HG02642 (cell line): ENCODE results near the gene ICOSLG.
"Not testable (repeated sequence)": the region's sequence is repeated elsewhere in the genome, so short reads cannot be mapped to it uniquely, and the experiment has no call there.

Source experiments
- ATAC-seq: cut with Tn5 transposase; IDR thresholded peaks from one replicate; pipeline ENCODE4 v1.9.1; 2021; ENCODE audit warnings: mild to moderate bottlenecking; ENCODE audit not compliant: unreplicated experiment, poor library complexity

The ICOSLG gene, protein sequence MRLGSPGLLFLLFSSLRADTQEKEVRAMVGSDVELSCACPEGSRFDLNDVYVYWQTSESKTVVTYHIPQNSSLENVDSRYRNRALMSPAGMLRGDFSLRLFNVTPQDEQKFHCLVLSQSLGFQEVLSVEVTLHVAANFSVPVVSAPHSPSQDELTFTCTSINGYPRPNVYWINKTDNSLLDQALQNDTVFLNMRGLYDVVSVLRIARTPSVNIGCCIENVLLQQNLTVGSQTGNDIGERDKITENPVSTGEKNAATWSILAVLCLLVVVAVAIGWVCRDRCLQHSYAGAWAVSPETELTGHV

DNA sequence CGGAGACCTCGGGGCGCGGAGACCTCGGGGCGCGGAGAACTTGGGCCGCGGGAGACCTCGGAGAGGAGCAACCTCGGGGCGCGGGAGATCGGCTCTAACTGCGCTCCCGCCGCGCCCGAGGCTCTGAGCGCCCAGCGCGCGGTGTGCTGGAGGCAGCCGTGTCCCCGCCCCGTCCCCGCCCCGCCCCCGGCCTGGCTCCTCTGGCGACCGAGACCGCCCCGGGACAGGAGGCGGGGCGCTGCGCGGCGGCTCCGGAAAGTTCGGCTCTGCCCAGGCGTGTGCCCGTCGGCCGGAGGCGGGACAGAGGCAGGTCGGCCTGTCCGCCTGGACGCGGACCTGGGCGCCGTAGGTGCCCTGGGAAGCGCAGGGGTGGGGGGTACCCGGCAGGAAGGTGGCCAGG is at the start of gene ICOSLG:
Gene ICOSLG, minus strand, starts transcription at position 102 of the 400 bp plus-strand sequence. CDS start 126 bp downstream, outside the sequence.
- ATAC-seq, result peak; percentile 42

DNA sequence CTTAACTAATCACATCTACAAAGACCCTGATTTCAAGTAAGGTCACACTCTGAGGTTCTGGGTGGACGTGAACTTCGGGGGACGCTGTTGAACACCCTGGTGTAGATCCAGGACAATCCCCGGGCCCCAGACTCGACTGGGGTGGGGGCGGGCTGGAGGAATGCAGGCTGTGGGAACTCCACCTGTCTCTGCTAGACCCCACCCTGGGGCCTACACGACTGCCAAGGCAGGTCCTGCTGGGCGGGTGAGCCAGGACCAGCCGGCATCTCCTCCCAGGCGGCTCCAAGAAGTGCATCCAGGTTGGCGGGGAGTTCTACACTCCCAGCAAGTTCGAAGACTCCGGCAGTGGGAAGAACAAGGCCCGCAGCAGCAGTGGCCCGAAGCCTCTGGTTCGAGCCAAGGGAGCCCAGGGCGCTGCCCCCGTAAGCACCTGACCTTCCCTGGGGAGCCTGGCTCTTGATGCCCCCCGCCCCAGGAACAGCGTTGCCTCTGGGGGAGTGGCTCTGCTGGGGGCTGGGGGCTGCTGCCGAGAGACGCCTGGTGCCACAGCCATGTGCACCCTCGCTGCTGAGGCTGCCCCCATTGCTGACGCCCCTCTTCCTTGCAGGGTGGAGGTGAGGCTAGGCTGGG is 48.8 kb upstream of the ICOSLG start:
- no peak for ATAC-seq

- no peak for ATAC-seq
These were observed 47.7 kb upstream of the ICOSLG start for GRCh38 chr21:44288251-44289110.

DNA sequence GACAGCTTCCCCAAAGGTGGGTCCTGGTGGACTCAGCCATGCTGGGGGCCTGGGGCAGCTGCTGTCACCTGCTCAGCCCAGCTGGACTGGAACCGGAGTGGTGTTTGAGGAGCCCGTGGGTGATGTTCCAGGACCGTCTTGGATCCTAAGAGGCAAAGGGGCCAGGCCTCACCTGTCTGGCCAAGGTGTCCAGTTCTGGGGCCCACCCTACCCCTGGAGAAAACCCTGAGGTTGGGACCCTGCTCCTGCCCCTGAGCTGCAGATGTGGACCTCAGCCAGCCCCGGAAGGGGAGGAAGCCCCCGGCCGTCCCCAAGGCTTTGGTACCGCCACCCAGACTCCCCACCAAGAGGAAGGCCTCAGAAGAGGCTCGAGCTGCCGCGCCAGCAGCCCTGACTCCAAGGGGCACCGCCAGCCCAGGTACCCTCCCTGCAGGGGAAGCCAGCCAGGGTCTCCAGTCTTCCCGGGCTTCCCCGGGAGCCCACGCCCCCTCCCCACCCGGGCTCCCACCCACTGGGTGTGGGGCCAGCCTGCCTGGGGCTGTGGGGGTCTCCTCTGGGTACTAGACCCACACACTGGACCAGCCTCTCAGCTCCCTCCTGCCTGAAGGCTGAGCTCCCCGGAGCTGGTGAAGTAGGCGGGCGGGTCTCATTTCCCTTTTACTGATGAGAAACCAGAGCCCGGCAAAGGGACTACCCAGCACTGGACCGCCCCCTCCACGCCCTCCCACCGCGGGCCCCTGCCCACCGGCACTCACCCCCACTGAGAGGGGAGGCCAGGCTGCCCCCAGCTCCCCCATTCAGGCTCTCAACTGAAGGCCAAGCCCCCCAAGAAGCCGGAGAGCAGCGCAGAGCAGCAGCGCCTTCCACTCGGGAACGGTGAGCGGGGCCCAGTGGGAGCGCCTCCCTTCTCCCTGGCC is 46.2 kb upstream of the ICOSLG start:
- ATAC-seq, result no peak

DNA sequence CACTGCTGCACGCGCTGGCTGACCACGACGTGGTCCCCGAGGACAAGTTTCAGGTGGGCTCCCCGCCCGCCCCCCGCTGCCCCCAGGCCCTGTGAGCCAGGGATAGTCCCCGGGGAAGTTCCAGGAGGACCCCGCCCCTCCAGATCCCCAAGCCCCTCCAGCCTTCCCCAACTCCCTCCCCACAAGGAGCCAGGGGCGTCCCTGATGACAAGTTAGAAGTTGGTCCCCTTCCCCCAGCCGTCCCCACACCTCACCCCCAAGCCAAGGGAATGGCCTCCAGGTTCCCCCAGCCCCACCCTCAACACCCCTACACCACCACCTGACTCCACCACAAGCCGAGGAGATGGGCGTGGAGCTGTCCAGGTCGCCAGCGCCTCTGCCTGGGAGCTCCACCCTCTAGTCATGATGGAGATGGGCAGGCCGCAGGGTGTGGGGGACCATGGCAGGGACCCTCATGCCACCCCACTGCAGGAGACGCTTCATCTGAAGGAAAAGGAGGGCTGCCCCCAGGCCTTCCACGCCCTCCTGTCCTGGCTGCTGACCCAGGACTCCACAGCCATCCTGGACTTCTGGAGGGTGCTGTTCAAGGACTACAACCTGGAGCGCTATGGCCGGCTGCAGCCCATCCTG is 45.5 kb upstream of the ICOSLG start:
- no peak for ATAC-seq

DNA sequence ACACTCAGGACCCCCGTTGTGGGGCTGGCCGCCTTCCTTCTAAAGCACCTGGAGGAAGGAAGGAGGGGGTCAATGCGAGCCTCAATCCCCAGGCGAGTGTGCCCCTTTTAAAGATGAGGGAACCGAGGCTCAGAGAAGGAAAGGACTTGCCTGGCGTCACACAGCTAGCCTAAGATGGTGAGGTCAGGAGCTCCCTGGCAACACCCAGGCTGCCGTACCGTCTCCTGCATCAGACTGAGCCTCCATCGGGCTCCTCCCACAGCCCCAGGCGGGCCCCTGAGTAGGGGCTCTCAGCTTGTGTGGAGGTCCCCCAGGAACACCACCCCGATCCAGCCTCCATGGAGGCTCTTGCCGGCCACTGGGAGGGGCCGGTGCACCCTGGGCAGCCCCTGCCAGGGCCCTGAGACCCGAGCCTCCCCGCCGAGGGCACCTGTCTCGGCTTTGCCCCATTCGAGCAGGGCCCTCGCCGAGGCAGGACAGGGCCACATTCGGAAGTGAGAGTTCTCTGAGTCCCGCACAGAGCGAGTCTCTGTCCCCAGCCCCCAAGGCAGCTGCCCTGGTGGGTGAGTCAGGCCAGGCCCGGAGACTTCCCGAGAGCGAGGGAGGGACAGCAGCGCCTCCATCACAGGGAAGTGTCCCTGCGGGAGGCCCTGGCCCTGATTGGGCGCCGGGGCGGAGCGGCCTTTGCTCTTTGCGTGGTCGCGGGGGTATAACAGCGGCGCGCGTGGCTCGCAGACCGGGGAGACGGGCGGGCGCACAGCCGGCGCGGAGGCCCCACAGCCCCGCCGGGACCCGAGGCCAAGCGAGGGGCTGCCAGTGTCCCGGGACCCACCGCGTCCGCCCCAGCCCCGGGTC is 44.6 kb upstream of the ICOSLG start, which contains the start of gene AIRE:
Gene AIRE, plus strand, starts transcription at position 739 of the 855 bp plus-strand sequence. CDS start 131 bp downstream, outside the sequence.
- ATAC-seq, result no peak

DNA sequence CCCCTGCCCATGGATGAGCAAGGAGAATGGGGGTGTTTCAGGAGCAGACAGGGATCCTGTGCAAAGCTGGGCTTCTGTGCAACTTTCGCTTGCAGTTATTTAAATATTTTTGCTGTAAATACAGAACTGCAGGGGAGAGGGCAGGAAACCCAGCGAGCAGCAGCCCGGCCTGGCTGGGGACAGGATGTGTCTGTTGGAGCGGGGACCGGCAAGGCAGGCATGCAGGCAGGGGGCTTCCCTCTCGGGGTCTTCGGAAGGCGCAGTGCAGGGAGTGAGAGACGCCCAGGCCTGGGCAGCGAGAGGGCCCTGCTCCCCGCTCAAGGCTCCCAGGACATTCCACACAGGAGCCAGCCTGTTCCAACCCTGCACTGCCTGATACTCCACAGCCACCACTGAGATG is 43.2 kb upstream of the ICOSLG start:
- ATAC-seq, result no peak

GRCh38 chr21:44283211-44283785 is 42.6 kb upstream of the ICOSLG start:
- not testable (repeated sequence) for ATAC-seq

GRCh38 chr21:44282370-44282769 is 41.6 kb upstream of the ICOSLG start:
- ATAC-seq, result no peak

GRCh38 chr21:44281801-44282200 is 41.1 kb upstream of the ICOSLG start:
- ATAC-seq, result no peak

- no peak for ATAC-seq
These were observed 38.9 kb upstream of the ICOSLG start for GRCh38 chr21:44279354-44280260.

- no peak for ATAC-seq
These were observed 34.3 kb upstream of the ICOSLG start for GRCh38 chr21:44275041-44275440.

- ATAC-seq, result no peak
These were observed 32.3 kb upstream of the ICOSLG start for GRCh38 chr21:44273046-44273445.

DNA sequence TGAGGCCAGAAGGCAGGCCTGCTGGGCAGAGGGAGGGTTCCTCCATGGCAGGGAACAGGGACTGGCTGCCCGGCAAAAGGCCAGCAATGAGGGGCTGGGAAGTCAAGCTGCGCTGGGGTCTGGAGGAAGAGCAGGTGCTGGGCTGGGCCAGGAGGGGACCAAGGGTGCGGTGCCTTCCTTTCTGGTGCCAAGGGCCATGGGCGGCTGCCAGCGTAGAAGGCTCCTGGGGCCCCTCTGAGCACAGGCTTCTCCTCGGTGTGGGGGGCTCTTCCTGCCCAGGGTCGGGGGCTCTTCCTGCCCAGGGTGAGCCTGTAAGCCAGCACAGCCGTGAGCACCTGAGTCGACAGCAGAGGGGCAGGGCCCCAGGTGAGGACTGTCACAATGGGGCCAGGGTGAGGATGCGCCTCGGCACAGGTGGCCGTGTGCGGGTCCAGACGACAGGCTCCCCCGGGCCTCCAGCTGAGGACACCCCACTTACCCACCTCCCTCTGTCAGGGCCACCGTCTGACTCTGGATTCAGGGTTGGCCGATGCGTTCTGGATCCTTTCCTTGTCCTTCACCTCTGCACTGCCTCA is 31.6 kb upstream of the ICOSLG start:
- no peak for ATAC-seq

GRCh38 chr21:44271558-44272283 is 31.0 kb upstream of the ICOSLG start:
- no peak for ATAC-seq

GRCh38 chr21:44269090-44269489 is 28.3 kb upstream of the ICOSLG start:
- ATAC-seq, result no peak
